DMS153 treated with DMSO at 0.1 percent for 48 hours (cell line): ENCODE results near the gene CAPRIN1.
"Not testable (repeated sequence)": the region's sequence is repeated elsewhere in the genome, so short reads cannot be mapped to it uniquely, and the experiment has no call there.

Source experiments
- DNase-seq: peaks from one replicate; lab custom pipeline; 2025; ENCODE audit not compliant: unreplicated experiment; lab: John Stamatoyannopoulos, UW

The CAPRIN1 gene

DNA sequence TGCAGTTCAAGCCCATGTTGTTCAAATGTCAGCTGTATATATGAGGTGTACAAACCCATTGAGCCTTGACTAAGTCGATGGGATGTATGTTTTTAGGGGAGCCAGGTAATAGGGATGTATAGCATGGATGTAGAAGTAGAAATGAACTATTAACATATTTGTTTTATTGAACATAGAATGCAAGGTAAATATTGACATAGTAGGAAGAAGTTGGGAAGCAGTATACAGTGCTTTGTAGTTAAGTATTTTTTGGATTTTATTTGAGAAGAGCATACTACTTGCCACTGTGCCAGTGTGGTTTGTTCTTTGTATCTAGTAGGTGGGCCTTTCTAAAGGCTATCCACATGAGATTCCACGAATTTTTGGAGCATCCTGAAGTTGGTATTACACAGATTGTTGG lies 33.1 kb downstream of the CAPRIN1 start:
- DNase-seq, result no peak

DNA sequence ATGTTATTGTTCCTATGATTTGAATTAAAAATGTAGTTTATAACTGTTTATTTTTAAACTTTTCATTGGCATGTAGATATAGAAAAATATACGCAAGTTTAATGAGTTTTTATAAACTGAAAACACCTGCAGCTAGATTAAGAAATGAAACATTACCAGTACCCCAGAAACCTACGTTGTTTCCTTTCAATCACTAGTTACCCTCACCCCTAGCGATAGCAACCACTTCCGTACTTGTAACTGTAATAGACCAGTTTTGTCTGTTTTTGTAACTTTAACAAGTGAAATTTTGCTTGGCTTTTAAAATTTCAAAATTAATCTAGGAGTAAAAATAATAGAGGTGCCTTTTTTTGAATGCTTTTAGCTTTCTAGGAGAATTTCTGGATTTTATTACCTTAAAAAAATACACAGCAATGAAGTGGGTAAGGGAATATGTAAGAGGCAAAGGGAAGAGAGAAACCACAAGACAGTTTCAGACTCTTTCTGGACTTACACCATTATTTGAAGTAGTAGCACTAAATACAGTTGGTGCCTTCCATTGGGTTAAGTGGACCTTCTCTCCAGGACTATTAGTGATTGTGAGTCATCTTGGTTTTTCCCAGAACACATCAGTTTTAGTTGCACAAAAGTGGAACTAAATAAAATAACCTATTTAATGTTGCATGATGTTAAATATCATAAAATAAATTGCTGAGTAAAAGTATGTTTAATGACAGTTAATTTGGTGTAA lies 35.2 kb downstream of the CAPRIN1 start:
- DNase-seq, result no peak

DNA sequence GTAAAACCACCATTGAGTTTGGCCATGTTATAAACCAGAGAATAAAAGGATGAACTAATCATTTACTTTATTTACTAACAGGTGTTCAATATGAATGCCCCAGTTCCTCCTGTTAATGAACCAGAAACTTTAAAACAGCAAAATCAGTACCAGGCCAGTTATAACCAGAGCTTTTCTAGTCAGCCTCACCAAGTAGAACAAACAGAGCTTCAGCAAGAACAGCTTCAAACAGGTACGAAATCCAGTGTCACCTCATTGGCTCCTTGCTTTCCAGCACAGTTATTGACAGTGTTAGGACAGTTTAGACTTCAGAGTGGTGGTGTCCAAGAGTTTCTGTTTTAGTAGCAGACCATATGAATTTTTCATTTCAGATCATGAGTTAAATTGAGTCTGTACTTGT lies 40.3 kb downstream of the CAPRIN1 start:
- no peak for DNase-seq

DNA sequence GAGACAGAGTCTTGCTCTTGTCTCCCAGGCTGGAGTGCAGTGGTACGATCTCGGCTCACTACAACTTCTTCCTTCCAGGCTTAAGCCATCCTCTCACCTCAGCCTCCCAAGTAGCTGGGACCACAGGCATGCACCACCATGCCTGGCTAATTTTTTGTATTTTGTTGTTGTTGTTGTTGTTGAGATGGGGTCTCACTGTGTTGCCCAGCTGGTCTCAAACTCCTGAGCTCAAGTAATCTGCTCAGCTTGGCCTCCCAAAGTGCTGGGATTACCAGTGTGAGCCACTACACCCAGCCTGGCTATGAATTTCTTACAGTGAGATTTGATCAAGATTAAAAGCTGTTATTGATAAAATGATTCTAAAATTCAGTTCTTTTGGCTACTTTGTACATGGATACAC lies 43.4 kb downstream of the CAPRIN1 start:
- not testable (repeated sequence) for DNase-seq

DNA sequence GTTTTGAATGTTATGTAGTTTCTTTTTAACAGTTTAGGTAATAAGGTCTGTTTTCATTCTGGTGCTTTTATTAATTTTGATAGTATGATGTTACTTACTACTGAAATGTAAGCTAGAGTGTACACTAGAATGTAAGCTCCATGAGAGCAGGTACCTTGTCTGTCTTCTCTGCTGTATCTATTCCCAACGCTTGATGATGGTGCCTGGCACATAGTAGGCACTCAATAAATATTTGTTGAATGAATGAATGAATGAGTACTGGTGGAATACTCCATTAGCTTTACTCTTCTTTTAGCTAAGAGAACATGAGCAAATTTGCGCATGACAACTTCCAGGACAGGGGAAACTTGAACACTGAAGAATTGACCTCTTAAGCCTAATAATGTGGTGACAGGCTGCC lies 47.3 kb downstream of the CAPRIN1 start:
- no peak for DNase-seq

DNA sequence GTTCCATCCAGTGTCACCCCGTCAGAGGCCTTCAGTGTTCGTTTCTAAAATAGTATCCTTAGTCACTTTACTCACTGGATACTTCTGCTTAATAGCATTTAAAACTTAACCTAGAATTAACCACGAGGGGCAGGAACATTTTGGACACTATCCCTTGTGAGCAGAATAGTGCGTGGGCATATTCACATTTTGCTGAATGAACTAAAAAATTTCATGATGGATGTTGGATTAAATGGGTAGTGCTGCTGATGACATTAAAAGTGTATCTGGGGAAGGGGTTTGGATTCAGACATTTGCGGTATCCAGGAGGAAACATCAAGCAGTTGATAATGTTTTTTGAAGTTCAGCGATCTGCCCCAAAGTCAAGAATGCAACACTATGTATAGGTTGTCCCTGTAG lies 53.1 kb downstream of the CAPRIN1 start:
- DNase-seq, result no peak

DNA sequence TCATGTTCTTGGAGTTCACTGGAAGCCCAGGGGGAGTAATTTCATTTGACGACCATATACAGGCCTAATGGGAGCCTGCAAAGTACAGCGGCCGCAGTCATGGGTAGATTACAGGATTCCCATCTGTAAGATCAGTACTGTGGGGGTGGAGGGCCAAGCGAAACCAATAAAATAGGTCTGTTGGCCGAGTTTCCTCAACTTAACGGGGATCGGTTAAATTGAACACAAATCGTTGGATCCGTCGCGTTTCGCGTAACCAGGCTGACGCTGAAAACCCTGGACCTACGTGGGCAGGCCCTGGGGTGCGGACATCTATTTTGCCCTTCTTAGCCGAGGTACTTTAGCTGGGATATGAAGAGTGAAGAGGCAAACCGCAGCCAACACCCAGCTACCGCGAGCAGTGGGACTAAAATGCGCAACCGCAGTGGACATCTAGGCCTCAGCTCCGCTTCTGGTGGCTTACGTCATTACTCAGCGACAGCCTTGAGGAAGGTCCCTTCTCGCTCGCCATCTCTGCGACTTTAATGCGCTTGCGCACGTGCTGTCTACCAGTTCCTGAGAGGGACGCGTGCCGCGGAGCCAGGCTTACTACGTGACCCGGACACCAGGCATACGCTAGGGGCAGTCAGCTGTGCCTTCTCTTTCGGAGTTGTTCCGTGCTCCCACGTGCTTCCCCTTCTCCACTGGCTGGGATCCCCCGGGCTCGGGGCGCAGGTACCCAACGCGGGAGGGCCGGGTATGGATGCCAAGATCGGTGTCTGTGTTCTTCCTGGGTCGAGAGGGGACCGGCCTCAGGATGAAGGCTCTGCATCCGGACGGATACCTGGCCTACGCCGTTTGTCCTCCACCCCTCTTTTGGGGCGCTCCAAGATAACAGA lies 53.8 kb downstream of the CAPRIN1 start, which contains the start of gene NAT10:
NAT10 (plus strand) TSS at position 551 of the 878 bp plus-strand sequence. CDS start 2,597 bp downstream, outside the sequence.
- DNase-seq, result peak; percentile 97

DNA sequence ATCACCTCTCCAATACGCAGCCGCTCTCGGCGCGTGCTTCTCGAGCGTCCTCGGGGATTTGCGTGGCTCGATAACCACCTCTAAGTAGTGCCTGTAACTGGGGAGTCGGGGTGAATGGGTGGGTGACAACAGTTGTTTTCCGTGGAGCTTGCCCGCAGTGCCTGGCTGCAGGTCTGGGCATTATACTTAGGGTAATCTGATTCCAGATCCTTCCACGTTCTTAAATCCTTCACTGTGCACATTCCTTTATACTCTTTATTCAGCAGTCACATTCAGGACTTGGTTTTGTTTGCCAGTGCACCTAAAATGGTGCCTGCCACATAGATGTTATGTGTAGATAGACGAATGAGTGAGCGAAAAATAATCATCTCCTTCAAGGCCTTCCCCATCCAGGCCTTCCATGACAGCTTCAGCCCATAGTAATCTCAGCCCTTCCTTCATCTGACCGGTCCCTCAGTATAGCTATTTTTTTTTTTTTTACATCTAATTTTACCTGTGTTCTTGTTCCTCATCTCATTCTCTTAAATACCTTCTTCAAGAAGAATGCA lies 54.5 kb downstream of the CAPRIN1 start:
- DNase-seq, result no peak

DNA sequence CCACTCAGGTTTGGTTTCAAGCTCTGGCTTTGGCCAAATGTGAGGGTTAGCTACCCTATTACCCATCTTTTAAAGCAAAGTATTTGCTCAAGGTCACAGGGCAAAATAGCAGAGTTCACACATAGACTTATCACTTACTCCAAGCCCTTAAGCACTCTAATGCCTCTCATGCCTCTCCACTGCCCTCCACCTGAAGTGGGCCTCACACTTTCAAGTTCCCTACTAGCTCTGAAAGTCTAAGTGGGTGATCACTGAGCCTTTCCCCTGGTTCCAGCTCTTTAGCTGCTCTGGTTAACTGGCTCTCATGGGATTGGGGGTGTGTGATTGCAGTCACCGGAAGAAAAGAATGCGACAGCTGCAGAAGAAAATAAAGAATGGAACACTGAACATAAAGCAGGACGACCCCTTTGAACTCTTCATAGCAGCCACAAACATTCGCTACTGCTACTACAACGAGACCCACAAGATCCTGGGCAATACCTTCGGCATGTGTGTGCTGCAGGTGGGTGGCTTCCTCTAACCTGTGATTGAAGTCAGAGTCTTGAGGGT lies 60.3 kb downstream of the CAPRIN1 start:
- no peak for DNase-seq

DNA sequence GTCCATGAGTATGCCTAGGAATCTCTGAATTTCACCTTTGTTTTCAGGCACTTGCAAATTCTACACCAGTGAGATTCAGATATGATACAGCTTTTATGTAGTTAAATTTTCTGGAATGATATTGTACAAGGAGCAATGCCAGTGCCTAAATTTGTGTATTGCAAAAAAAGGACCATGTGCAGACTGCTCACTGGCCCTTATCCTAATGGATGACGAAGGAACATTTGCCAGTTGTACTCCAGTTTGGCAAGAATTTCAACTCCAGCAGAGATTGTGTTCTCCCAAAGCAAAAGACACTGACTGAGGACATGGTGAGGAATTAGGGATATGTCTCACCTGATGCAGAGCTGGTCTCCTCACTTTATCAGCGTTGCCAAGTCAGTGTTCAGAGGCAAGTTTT lies 62.5 kb downstream of the CAPRIN1 start:
- no peak for DNase-seq

DNA sequence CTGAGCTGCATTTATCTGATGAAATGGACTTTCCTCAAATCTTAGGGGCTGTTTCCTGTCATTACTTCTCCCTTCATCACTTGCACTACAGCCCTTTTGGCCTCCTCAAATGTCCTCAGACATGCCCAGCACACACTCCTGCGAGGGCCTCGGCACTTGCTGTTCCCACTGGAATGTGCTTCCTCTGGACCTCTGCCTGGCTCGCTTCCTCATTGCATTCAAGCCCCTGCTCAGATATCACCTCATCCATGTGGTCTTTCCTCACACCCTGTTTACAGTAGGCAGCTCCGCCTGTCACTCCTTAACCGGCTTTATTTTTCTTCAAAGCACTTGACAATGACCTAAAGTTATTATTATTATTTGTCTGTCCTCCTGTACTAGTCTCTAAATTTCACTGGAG lies 62.9 kb downstream of the CAPRIN1 start:
- no peak for DNase-seq

DNA sequence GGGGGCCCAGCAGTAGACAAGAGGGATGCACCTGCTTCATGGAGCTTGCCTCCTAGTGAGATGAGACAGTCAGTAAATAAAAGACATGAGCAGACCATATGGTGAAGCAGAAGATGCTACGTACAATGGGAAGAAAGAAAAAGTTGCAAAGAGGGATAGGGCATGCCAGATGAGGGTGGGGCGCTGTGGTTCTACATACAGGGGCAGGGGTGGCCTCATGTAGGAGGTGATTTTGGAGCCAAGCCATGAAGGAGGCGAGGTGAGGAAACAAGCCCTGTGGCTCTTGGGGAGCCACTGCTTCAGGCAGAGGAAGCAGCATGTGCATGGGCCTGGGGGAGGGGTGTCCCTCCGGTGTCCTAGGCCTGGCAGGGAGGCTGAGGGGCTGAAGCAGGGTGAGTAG lies 69.1 kb downstream of the CAPRIN1 start:
- DNase-seq, result no peak

DNA sequence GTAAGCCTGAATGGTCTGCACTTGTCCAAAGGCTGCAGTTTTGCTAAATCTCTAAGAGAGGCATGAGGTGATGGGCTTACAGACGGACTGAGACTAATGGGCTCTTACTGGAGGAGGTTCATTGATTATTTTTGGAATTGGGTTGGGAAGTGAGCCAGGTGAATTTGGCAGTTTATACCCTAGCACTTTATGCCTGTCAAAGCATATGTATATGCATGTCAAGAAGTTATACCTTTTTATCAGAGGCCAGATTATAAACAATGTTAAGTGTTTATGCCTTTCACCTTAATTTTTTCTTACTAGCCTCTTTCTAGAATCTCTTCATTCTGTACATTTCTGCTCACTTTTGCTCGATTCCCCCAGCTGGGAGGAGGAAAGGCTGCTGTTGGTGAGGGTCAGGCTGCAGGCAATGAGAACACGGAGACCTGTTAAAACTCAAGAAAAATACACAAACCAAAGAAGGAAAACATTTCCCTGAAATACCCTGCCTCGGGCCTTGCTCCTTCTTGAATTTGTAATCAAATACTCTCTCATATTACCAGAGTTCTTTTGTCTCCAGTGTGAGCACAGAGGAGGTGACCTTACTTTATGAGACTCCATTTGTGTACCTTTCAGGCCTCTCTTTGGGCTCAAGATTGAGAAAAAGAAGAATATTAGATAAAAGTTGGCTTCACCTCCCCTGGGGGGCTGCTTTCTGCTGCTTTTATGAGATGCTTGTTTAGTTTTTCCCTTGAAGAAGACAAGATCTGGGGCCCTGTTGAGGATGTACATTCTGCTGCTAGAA lies 73.5 kb downstream of the CAPRIN1 start:
- no peak for DNase-seq

DNA sequence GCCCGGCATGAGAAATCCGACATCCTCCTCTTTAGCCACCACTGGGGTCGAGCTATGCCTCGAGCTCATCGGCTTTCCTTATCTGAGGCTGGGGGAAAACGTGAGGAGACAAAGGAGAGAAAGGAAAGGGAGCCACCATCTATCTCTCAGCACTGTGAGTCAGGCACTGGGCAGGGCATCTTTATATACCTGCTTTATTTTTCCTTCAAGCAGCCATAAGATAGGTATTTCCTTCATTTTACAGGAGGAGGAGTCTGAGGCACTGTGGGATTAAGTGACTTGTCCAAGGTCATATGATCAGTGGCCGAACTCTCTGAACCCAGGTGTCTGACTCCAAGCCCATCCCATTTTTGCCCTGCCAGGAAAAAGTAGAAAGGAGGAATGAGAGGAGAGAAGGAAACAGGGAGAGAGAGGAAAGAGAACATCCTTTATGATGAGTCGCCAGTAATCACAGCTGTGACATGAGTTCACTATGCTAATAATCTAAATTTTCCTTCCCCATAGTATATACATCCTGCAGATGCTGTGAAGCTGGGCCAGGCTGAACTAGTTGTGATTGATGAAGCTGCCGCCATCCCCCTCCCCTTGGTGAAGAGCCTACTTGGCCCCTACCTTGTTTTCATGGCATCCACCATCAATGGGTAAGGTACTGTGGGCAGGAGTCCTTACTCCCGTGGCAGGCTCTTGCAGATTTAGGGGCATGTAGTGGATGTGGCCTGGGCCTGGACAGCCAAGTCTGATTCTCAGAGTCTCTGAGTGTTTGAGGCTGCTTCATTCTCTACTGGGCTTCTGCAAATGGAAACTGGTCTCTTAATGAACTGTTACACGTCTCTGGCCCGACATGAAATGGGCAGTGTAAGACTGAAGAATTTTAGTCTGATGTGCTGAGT lies 75.7 kb downstream of the CAPRIN1 start:
- DNase-seq, result no peak

DNA sequence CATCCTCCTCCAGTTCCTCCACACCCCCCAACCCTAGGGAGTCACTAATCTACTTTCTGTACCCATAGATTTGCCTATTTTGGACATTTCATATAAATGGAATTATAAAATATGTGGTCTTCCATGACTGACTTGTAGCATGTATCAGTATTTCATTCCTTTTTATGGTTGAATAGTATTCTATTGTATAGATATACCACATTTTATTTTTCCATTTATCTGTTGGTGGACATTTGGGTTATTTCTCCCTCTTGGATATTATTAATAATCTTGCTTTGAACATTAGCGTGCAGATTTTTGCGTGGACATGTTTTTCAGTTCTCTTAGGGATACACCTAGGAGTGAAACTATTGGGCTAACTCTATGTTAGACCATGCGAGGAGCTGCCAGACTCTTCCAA lies 77.3 kb downstream of the CAPRIN1 start:
- DNase-seq, result no peak

DNA sequence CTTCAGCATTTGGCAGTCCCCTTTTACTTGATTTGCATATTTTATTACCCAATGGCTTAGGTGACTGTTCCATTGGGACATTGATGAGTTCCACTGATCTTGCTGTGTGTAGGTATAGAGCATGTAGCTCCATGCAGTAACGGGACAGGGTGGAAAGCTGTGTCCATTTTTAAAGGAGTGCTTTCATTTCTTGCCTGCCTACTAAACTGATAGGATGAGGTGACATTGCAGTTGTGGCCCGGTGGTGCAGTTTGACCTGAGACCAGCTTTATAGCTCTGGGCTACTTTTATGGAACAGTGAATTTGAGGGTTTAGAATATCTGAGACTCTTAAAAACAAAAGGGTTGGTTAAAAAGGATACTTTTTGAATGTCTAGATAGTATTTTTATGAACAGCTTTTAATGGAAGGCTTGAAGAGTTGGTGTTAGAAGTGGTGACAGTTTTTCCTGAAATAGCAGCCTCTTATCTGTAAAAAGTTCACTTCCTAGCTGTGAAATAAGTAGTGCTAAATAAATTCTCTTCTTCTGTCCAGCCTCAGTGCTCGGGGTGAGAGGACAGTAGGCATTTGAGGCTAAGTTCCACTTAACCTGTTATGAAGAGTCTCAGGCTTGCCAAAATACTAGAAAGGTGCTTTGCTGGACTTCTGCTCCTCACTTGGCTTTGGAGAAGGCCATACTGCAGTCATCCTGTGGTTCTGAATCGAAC lies 80.9 kb downstream of the CAPRIN1 start:
- no peak for DNase-seq

DNA sequence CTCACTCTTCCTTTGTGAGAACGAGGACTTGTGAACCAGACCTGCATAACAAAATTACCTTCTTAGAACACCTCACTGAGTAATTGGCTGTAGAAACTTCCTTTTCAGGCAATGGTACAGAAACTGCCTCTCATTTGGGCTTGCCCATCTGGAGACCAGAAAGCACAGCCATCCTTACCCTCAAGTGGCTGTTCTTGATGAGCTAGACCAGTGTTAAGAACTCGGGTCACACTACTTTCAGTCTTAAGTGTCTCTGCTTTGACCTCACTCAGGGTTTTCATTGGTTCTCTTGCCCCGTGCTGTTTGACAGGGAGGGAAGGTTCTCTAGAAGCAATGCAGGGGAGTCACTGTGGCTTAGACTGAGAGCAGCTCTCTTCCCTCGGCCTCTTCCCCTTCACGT lies 83.2 kb downstream of the CAPRIN1 start:
- no peak for DNase-seq

DNA sequence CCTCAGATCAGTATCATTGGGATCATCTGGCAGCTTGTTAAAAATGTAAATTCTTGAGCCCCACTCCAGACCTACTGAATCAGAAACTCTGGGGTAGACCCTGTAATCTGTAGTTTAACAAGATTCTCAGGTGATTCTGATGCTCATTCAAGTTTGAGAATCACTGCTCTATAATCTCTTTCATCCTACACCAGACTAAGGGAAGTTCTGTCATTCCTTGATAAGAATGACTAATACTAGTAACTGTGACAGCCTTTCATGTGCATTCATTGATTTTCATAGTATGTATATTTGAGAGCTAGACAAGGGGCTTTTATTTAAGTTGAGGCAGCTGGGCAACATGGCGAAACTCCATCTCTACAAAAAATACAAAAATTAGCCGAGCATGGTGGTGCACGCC lies 83.9 kb downstream of the CAPRIN1 start:
- no peak for DNase-seq

DNA sequence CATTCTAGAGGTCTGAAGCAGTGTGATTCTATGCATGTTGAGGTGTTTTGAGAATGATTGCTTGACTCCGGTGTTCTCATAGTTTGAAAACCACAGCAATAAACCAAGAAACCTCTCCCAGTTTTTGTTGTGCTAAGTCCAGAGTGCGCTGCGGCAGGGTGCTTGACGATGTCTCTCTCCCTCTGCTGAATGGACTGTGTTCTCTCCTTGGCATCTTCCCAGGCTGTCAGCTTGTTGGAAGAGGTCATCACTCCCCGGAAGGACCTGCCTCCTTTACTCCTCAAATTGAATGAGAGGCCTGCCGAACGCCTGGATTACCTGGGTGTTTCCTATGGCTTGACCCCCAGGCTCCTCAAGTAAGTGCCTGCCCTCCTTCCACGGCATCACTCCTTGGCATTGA lies 84.9 kb downstream of the CAPRIN1 start:
- no peak for DNase-seq
